HEK293 (cell line): ENCODE data around the gene ASCL4.

ENCODE experiments used
- GLIS2 ChIP-seq: fragments of 450-650 bp; formaldehyde crosslinking; IDR thresholded peaks from 2 replicates; pipeline ENCODE4 v1.5.1; 2016; ENCODE audit warnings: missing biosample characterization, missing genetic modification characterization
- IKZF3 ChIP-seq: fragments of 450-650 bp; IDR thresholded peaks from 2 replicates; pipeline ENCODE4 v1.5.0; 2018; ENCODE audit warnings: missing biosample characterization, mild to moderate bottlenecking, missing genetic modification characterization, moderate library complexity
- KLF17 ChIP-seq: fragments of 450-650 bp; formaldehyde crosslinking; IDR thresholded peaks from 2 replicates; pipeline ENCODE4 v1.5.1; 2016; ENCODE audit warnings: missing biosample characterization, missing genetic modification characterization
- OVOL3 ChIP-seq: fragments of 450-650 bp; formaldehyde crosslinking; IDR thresholded peaks from 2 replicates; pipeline ENCODE4 v1.5.1; 2016; ENCODE audit warnings: missing biosample characterization, missing genetic modification characterization
- PATZ1 ChIP-seq: fragments of 450-650 bp; formaldehyde crosslinking; IDR thresholded peaks from 2 replicates; pipeline ENCODE4 v1.5.1; 2016; ENCODE audit warnings: missing biosample characterization, missing genetic modification characterization
- PBX3 ChIP-seq: sonication (generic); formaldehyde crosslinking; IDR thresholded peaks from 2 replicates; pipeline ENCODE4 v1.8.1; 2022; ENCODE audit warnings: mild to moderate bottlenecking, moderate library complexity, missing genetic modification reagents
- SALL2 ChIP-seq: fragments of 450-650 bp; formaldehyde crosslinking; IDR thresholded peaks from 2 replicates; pipeline ENCODE4 v1.5.0; 2017; ENCODE audit warnings: missing biosample characterization, mild to moderate bottlenecking, missing genetic modification characterization, borderline replicate concordance
- SCRT1 ChIP-seq: fragments of 450-650 bp; formaldehyde crosslinking; IDR thresholded peaks from 2 replicates; pipeline ENCODE4 v1.5.1; 2016; ENCODE audit warnings: missing biosample characterization, missing genetic modification characterization, borderline replicate concordance
- TRIM28 ChIP-seq: IDR thresholded peaks from 2 replicates; pipeline ENCODE4 v1.6.1; 2011; ENCODE audit warnings: low read length, control low read depth, borderline replicate concordance
- ZBTB10 ChIP-seq: fragments of 450-650 bp; formaldehyde crosslinking; IDR thresholded peaks from 2 replicates; pipeline ENCODE4 v1.5.1; 2016; ENCODE audit warnings: missing biosample characterization, missing genetic modification characterization
- ZNF157 ChIP-seq: fragments of 450-650 bp; formaldehyde crosslinking; IDR thresholded peaks from 2 replicates; pipeline ENCODE4 v1.5.1; 2016; ENCODE audit warnings: missing biosample characterization, missing genetic modification characterization
- ZNF16 ChIP-seq: fragments of 450-650 bp; formaldehyde crosslinking; IDR thresholded peaks from 2 replicates; pipeline ENCODE4 v1.5.1; 2016; ENCODE audit warnings: low read depth, missing biosample characterization, missing genetic modification characterization
- ZNF174 ChIP-seq: fragments of 450-650 bp; formaldehyde crosslinking; IDR thresholded peaks from 2 replicates; pipeline ENCODE4 v1.5.0; 2017; ENCODE audit warnings: missing biosample characterization, mild to moderate bottlenecking, missing genetic modification characterization
- ZNF302 ChIP-seq: fragments of 450-650 bp; formaldehyde crosslinking; IDR thresholded peaks from 2 replicates; pipeline ENCODE4 v1.5.1; 2016; ENCODE audit warnings: missing biosample characterization, missing genetic modification characterization, low read depth
- ZNF324 ChIP-seq: fragments of 450-650 bp; formaldehyde crosslinking; IDR thresholded peaks from 2 replicates; pipeline ENCODE4 v1.5.1; 2016; ENCODE audit warnings: missing biosample characterization, missing genetic modification characterization
- ZNF366 ChIP-seq: fragments of 450-650 bp; formaldehyde crosslinking; conservative IDR thresholded peaks from 2 replicates; pipeline ENCODE4 v1.5.1; 2016; ENCODE audit warnings: missing biosample characterization, missing genetic modification characterization
- ZNF391 ChIP-seq: fragments of 450-650 bp; formaldehyde crosslinking; IDR thresholded peaks from 2 replicates; pipeline ENCODE4 v1.5.1; 2016; ENCODE audit warnings: low read depth, missing biosample characterization, missing genetic modification characterization, borderline replicate concordance
- ZNF398 ChIP-seq: fragments of 450-650 bp; formaldehyde crosslinking; IDR thresholded peaks from 2 replicates; pipeline ENCODE4 v1.5.1; 2017; ENCODE audit warnings: missing biosample characterization, missing genetic modification characterization
- ZNF433 ChIP-seq: fragments of 450-650 bp; formaldehyde crosslinking; IDR thresholded peaks from 2 replicates; pipeline ENCODE4 v1.5.1; 2016; ENCODE audit warnings: missing biosample characterization, missing genetic modification characterization, low read depth
- ZNF510 ChIP-seq: fragments of 450-650 bp; formaldehyde crosslinking; IDR thresholded peaks from 2 replicates; pipeline ENCODE4 v1.5.1; 2018; ENCODE audit warnings: mild to moderate bottlenecking, missing genetic modification characterization, missing biosample characterization; ENCODE audit not compliant: insufficient replicate concordance
- ZNF530 ChIP-seq: fragments of 450-650 bp; formaldehyde crosslinking; IDR thresholded peaks from 2 replicates; pipeline ENCODE4 v1.5.1; 2016; ENCODE audit warnings: low read depth, missing biosample characterization, missing genetic modification characterization
- ZNF555 ChIP-seq: fragments of 450-650 bp; formaldehyde crosslinking; conservative IDR thresholded peaks from 2 replicates; pipeline ENCODE4 v1.5.1; 2017; ENCODE audit warnings: missing biosample characterization, mild to moderate bottlenecking, missing genetic modification characterization, inconsistent platforms
- ZNF560 ChIP-seq: fragments of 450-650 bp; formaldehyde crosslinking; IDR thresholded peaks from 2 replicates; pipeline ENCODE4 v1.5.1; 2017; ENCODE audit warnings: missing biosample characterization, missing genetic modification characterization, borderline replicate concordance
- ZNF621 ChIP-seq: fragments of 450-650 bp; formaldehyde crosslinking; IDR thresholded peaks from 2 replicates; pipeline ENCODE4 v1.5.1; 2017; ENCODE audit warnings: missing biosample characterization, missing genetic modification characterization
- ZNF660 ChIP-seq: fragments of 450-650 bp; IDR thresholded peaks from 2 replicates; pipeline ENCODE4 v1.5.1; 2018; ENCODE audit warnings: missing biosample characterization, mild to moderate bottlenecking, missing genetic modification characterization
- ZNF692 ChIP-seq: fragments of 450-650 bp; formaldehyde crosslinking; IDR thresholded peaks from 2 replicates; pipeline ENCODE4 v1.5.1; 2016; ENCODE audit warnings: missing biosample characterization, missing genetic modification characterization
- ZNF76 ChIP-seq: fragments of 450-650 bp; formaldehyde crosslinking; IDR thresholded peaks from 2 replicates; pipeline ENCODE4; 2016; ENCODE audit warnings: low read depth, missing biosample characterization, missing genetic modification characterization, borderline replicate concordance
- ZNF830 ChIP-seq: fragments of 450-650 bp; IDR thresholded peaks from 2 replicates; pipeline ENCODE4 v1.5.0; 2018; ENCODE audit warnings: missing biosample characterization, missing genetic modification characterization, low read depth, mild to moderate bottlenecking, moderate library complexity
- ZNF843 ChIP-seq: fragments of 450-650 bp; formaldehyde crosslinking; IDR thresholded peaks from 2 replicates; pipeline ENCODE4 v1.5.1; 2016; ENCODE audit warnings: missing biosample characterization, missing genetic modification characterization
- ZSCAN16 ChIP-seq: fragments of 450-650 bp; formaldehyde crosslinking; IDR thresholded peaks from 2 replicates; pipeline ENCODE4 v1.5.1; 2016; ENCODE audit warnings: missing biosample characterization, missing genetic modification characterization

The ASCL4 gene

GRCh38 chr12:107759410-107759809 is 15.1 kb upstream of the ASCL4 start (continued):
- TF ChIP-seq GLIS2 (tag by site-specific recombination) (no peak), TRIM28 (no peak; the same call in 1 of the 2 replicates), ZNF366 (peak; percentile 97), ZNF510 (tag by site-specific recombination) (no peak), ZSCAN16 (no peak), KLF17 (tag by site-specific recombination) (no peak), ZNF157 (tag by site-specific recombination) (no peak), SALL2 (tag by site-specific recombination) (no peak), ZNF692 (tag by site-specific recombination) (peak; percentile 50; the same call in 1 of the 2 replicates), ZNF530 (tag by site-specific recombination) (no peak), PBX3 (CRISPR knock-in tag) (no peak), ZNF76 (no peak), ZNF398 (tag by site-specific recombination) (no peak), ZNF302 (tag by site-specific recombination) (no peak), ZNF621 (tag by site-specific recombination) (no peak), ZNF830 (tag by site-specific recombination) (no peak), PATZ1 (tag by site-specific recombination) (no peak), ZNF174 (tag by site-specific recombination) (no peak), ZNF843 (peak; percentile 63; the same call in 1 of the 2 replicates), SCRT1 (tag by site-specific recombination) (no peak), IKZF3 (peak; percentile 74), ZNF16 (tag by site-specific recombination) (no peak), ZNF433 (tag by site-specific recombination) (no peak), ZNF560 (tag by site-specific recombination) (no peak), ZNF391 (tag by site-specific recombination) (no peak), ZNF555 (tag by site-specific recombination) (no peak), OVOL3 (tag by site-specific recombination) (no peak), ZNF660 (tag by site-specific recombination) (peak; percentile 90), ZBTB10 (no peak), ZNF324 (no peak; the same call in 1 of the 2 replicates)
